Ramos (cell line): ENCODE data around the gene TBC1D8.

ENCODE experiments used
- in situ Hi-C: fragments of 300-500 bp; cut with MboI; formaldehyde crosslinking; loops from one replicate; pipeline ENCODE4 v1.14.3; 2022; ENCODE audit warnings: low sequenced_read_pairs; ENCODE audit not compliant: unreplicated experiment

The TBC1D8 gene

DNA sequence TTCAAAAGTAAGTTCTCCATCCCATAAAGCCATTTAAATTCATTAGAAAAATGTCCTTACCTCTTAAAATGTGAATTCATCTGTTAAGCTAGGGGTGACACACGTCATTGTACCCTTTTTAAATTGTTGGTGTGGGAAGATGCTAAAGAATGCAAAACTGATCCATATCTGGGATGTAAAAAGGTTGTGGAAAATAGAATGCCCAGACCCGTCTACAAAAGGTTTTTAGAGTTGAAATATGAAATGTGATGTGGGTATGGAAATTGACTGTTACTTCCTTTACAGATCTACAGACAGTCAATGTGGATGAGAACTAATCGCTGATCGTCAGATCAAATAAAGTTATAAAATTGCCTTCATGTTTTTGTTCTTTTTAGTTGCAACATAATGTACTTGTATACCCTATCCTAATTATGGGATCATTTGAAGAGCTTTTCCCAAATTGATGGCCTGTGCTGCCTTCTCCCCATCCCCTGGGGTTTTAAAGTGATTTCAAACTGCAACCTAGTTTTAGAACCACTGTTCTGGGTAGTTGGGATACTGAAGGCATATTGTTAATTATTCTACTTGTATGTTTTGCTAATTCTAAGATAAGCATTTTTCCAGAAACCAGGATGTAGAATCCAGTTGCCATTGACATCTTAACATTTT is 145.0 kb downstream of the TBC1D8 start:
- in situ Hi-C loops = no loop called here

DNA sequence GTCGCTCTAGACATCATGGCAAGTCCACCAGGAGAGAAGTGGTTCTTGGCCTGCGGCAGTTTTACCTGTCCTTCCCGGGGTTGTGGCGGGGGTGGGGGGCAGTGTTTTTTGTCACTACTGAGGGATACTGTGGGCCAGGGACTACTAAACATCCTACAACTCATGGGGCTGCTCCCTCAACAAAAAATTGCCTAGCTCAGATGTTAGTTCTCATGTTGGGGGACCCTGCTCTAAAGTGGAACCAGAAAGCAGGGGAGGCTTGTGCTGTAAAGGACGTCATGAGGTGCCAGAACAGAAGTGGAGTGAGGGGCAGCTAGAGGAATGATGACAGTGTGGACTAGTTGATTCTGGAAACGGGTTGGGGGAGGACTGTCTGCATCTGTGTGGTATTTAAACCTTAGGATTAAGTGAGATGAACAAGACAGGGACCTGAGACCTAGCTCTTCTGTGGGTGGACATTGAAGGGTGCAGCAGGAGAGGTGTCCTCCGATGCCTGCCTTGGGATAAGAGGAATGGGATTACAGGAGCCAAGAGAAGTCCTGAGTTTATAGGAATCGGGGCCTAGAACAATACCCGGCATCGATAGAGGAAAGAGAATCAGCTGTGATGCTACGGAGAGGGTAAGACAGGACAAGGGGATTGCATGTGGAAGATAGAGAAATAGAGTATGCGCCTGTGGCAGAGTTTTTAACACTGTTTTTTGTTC is 146.4 kb downstream of the TBC1D8 start:
- in situ Hi-C loops = no loop called here

- in situ Hi-C loops = no loop called here
Observed at GRCh38 chr2:101003278-101003775, 147.9 kb downstream of the TBC1D8 start.

DNA sequence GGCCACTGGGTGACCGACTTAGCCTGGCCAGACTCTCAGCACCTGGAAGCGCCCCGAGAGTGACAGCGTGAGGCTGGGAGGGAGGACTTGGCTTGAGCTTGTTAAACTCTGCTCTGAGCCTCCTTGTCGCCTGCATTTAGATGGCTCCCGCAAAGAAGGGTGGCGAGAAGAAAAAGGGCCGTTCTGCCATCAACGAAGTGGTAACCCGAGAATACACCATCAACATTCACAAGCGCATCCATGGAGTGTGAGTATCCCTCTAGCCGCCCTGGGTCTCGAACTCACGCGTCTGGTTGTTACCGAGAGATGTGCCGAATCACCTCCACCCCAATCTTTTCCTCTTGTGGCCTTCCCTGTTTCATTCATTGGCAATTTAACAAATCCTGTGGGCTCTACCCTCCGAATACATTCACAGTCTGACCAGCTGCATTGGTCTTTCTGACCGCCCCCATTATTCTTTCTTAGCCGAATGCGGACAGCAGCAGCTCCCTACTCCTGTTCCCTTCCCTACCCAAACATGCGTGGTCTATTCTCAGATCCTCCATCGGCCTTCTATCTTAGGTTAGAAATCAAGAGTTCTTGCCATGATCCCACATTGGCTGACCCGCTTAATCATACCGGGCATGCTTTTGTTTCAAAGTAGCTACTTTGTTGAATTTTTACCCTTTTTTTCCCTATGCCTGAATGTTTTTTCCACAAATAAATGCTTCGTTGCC is 148.5 kb downstream of the TBC1D8 start:
- in situ Hi-C loops = no loop called here

- in situ Hi-C loops = no loop called here
Observed at GRCh38 chr2:101001691-101002561, 149.3 kb downstream of the TBC1D8 start, which contains the start of gene RPL31. RPL31 (plus strand) TSS chr2:101002289; CDS start chr2:101002702, 413 bp downstream.

- in situ Hi-C loops = no loop called here
Observed at GRCh38 chr2:100999995-101000394, 151.2 kb downstream of the TBC1D8 start.

DNA sequence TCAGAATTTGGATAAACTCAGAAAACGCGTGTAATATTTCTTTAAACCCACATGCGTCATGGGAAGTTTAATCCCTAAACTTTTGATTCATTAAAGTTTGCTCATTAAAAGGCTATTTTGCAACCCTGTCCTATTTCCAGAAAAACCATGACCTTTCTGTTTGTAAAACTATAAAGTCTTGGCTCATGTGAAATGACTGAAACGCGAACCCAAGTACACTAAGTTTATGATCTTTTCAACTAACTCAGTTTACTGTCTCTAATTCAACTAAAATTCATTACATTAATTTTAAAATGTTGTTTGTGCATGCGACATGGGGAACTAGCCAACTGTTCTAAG is 153.0 kb downstream of the TBC1D8 start:
- in situ Hi-C loops = no loop called here

DNA sequence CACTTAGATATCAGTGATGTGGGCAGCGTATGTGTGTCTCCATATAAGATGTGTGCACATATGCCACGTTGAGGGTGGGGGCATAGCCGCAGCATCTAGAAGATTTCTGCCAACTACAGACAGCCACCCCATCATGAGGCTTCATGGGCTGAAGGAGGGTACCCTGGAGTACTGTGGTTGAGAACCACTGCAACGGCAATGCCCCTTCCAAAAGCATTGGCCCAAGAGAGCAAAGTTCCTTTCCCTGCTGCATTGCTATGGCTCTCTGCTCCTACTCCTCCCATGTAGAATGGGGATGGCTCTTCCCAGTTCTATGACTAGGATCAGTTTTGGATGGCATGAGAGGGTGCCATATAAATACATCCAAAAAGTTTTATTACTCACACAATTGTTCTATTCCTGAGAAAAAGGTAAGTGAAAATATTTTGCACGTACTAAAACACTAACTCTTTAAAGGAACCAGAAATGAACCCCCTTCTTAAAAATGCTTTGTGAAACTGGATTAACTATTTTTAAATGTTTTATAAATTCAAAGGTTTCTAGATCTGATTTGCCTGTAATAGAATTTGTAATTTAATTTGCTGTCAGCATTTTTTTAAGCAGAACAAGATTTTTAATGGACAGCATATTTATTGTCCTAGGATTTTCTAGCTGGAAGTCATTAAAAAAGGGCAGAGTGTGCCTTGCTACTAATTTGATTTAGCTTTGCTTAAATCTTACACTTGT is 153.5 kb downstream of the TBC1D8 start:
- in situ Hi-C loops = no loop called here

GRCh38 chr2:100995309-100996075 is 155.7 kb downstream of the TBC1D8 start:
- in situ Hi-C loops = no loop called here

GRCh38 chr2:100993294-100993693 is 157.9 kb downstream of the TBC1D8 start:
- in situ Hi-C loops = no loop called here

DNA sequence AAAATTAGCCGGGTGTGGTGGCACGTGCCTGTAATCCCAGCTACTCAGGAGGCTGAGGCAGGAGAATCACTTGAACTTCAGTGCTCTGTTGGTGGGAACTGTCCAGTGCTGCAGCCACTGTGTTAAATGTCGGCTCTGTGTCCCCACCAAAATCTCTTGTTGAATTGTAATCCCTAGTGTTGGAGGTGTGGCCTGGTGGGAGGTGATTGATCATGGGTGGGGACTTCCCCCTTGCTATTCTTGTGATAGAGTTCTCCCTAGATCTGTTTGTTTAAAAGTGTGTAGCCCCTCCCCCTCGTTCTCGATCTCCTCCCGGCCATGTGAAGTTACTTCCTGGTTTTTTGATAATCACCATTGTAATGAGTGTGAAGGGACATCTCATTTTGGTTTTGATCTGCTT is 158.9 kb downstream of the TBC1D8 start:
- in situ Hi-C loops = no loop called here

- in situ Hi-C loops = no loop called here
Observed at GRCh38 chr2:100991404-100991773, 159.8 kb downstream of the TBC1D8 start.

DNA sequence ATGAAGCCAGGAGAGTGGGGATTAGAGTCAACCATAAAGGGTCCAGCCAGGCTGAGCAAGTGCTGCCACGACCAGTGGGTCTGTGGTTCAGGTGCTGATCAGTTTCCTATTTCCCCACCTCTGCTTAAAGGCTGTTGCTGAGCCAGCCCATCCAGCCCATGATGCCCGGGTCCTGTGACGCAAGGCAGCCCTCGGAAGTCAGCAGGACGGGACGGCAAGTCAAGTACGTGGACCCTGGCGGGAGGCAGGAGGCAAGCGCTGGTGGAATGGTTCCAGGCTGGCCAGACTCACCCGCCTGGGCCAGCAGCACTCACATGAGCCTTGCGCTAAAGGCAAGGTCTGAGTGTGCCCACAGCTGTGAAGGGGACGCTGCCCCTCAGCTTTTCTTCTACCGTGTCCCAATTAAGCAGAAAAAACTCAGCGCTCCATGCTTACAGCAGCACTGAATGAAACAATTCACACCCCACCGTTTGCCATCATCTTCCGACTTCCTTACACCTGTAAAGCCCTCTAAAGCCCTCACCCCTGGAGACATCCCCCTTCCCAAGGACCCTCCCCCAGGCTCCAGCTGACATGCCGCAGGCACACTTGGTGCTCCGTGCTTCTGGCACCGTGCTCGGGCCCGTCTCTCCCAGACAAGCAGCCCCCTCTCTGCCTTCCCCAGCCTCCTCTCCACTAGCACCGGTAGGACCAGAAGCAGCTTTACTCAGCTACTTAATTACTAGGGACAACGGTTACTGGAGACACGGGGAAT is 160.4 kb downstream of the TBC1D8 start:
- in situ Hi-C loops = no loop called here

DNA sequence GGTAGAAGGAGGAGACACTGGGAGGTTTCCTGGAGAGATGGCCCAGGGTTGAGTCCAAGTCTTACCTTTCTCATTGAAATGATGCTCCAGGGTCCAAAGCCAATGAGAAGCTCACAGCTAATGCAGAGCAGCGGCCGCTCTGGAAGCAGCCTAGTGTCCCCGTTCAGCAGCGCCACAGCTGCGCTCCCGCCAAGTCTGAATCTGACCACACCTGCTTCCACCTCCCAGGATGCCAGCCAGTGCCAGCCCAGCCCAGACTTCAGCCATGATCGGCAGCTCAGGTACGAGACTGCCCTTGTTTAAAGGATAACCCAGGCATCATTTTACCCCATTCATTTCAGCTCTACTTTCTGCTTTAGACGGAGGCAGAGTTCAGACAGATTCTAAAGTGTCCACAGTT is 161.0 kb downstream of the TBC1D8 start:
- in situ Hi-C loops = no loop called here

- in situ Hi-C loops = loop anchor here (10.0 kb wide), 2 partner anchors 375 to 725 kb away; no protein-coding TSS in a partner anchor
Observed at GRCh38 chr2:100989666-100990065, 161.5 kb downstream of the TBC1D8 start.

DNA sequence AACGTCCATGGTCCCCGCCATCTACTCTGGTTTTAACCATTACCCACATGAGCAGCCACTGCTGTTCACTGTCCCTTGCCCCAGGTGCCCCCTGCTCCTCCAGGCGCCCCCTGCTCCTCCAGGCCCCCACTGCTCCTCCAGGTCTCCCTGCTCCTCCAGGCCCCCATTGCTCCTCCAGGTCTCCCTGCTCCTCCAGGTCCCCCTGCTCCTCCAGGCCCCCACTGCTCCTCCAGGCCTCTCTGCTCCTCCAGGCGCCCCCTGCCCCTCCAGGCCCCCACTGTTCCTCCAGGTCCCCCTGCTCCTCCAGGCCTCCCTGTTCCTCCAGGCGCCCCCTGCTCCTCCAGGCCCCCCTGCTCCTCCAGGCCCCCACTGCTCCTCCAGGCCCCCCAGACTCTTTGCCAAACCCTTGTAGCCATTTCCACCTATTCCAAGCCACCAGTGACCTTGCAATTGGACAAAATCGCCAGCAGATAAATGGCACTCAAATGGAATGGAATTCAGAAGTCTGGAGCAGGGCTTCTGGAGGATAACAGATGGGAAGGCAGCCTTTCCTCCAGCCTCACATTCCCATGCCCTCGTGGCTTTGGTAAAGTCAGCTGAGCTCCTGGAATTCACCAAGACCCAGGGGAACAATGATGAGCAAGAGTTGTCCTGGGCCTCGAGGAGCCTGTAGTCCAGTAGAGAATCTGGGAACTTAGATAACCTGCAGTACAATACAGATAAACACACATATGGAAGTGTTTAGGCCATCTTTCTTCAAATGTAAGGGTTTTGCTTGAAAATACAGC is 162.4 kb downstream of the TBC1D8 start:
- in situ Hi-C loops = loop anchor here (10.0 kb wide), 2 partner anchors 374 to 724 kb away; no protein-coding TSS in a partner anchor

DNA sequence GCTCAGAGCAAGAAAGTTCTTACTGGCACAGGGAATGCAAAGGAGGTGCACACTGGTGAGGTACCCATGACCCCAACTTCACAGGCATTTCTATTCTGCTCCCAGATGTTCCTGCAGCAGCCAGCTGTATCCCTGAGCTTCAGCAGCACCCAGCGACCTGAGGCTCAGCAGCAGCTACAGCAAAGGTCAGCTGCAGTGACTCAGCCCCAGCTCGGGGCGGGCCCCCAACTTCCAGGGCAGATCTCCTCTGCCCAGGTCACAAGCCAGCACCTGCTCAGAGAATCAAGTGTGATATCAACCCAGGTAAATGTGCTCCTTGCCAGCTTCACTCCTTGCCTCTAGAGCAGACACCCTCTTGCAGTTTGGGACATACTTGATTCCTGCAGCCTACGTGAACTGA is 163.2 kb downstream of the TBC1D8 start:
- in situ Hi-C loops = loop anchor here (10.0 kb wide), 2 partner anchors 373 to 723 kb away; no protein-coding TSS in a partner anchor
